Hepatocyte (in vitro differentiated cells): Measurements from ENCODE around the gene SMTN. TPM values are rescaled to one million over a fixed set of nuclear protein-coding genes. Genes with fewer than 3 reads are reported as not detected.
"Not testable (repeated sequence)": the region's sequence is repeated elsewhere in the genome, so short reads cannot be mapped to it uniquely, and the experiment has no call there.

Experiments
- DNase-seq: peaks from one replicate; pipeline ENCODE4 v3.0.0-alpha.2; 2016; ENCODE audit warnings: low spot score
- H2AFZ ChIP-seq: fragments of 200-600 bp; sonication (generic); 2 replicates; pipeline ENCODE4 v1.6.0; 2016; ENCODE audit warnings: antibody characterized with exemption, mild to moderate bottlenecking
- H3K27ac ChIP-seq: fragments of 200-600 bp; sonication (generic); 2 replicates; pipeline ENCODE4 v1.5.1; 2016; ENCODE audit warnings: mild to moderate bottlenecking
- H3K27me3 ChIP-seq: fragments of 200-600 bp; sonication (generic); 2 replicates; pipeline ENCODE4 v1.6.1; 2016
- H3K36me3 ChIP-seq: fragments of 200-600 bp; sonication (generic); replicated peaks from 2 replicates; pipeline ENCODE4 v1.5.1; 2016; ENCODE audit warnings: low read depth; ENCODE audit not compliant: insufficient read depth
- H3K4me1 ChIP-seq: fragments of 200-600 bp; sonication (generic); 2 replicates; pipeline ENCODE4 v1.5.1; 2016; ENCODE audit warnings: mild to moderate bottlenecking, moderate library complexity; ENCODE audit not compliant: insufficient read depth
- H3K4me2 ChIP-seq: fragments of 200-600 bp; sonication (generic); 2 replicates; pipeline ENCODE4 v1.6.0; 2016
- H3K4me3 ChIP-seq: fragments of 200-600 bp; sonication (generic); 2 replicates; pipeline ENCODE4 v1.5.1; 2016; ENCODE audit warnings: mild to moderate bottlenecking
- H3K79me2 ChIP-seq: fragments of 200-600 bp; sonication (generic); 2 replicates; pipeline ENCODE4 v1.6.0; 2017; ENCODE audit warnings: mild to moderate bottlenecking
- H3K9me2 ChIP-seq: fragments of 200-600 bp; sonication (generic); replicated peaks from 2 replicates; pipeline ENCODE4 v1.6.0; 2017; ENCODE audit warnings: mild to moderate bottlenecking; ENCODE audit not compliant: insufficient read depth
- H3K9me3 ChIP-seq: fragments of 200-600 bp; sonication (generic); 2 replicates; pipeline ENCODE4 v1.5.1; 2016; ENCODE audit warnings: low read depth, mild to moderate bottlenecking
- H4K20me1 ChIP-seq: fragments of 200-600 bp; sonication (generic); 2 replicates; pipeline ENCODE4 v1.6.0; 2016; ENCODE audit warnings: mild to moderate bottlenecking; ENCODE audit not compliant: insufficient read depth, poor library complexity, severe bottlenecking
- CTCF ChIP-seq: fragments of 200-600 bp; sonication (generic); IDR thresholded peaks from 2 replicates; pipeline ENCODE4 v1.5.1; 2016; ENCODE audit warnings: antibody characterized with exemption, mild to moderate bottlenecking; ENCODE audit not compliant: poor library complexity
- EZH2 ChIP-seq: fragments of 200-600 bp; sonication (generic); IDR thresholded peaks from 2 replicates; pipeline ENCODE4 v1.6.1; 2016; ENCODE audit warnings: antibody characterized with exemption, mild to moderate bottlenecking, borderline replicate concordance
- EZH2phosphoT487 ChIP-seq: fragments of 200-600 bp; sonication (generic); IDR thresholded peaks from one replicate; pipeline ENCODE4 v1.6.1; 2018; ENCODE audit warnings: antibody characterized with exemption, mild to moderate bottlenecking, low read depth, moderate library complexity; ENCODE audit not compliant: unreplicated experiment, severe bottlenecking
- WGBS: methylation state at CpG from one replicate; pipeline ENCODE4 v1.1.6; 2016; ENCODE audit warnings: low lambda C conversion rate; ENCODE audit errors: missing lambda C conversion rate; 5-methylcytosine and 5-hydroxymethylcytosine counted together
- polyA plus RNA-seq: library from polyadenylated mRNA; unstranded; fragments of >200 nt; fragmentation: Nextera tagmentation; extraction: Ambion mirVana; gene quantifications from 2 replicates; pipeline ENCODE4 v1.2.1, GENCODE V29; 2016
- total RNA-seq: library from RNA; depleted of rRNA; stranded (reverse); fragments of >200 nt; gene quantifications from 2 replicates; pipeline ENCODE4 v1.2.3, GENCODE V29; 2014

Gene SMTN
- total and polyA plus RNA-seq, 2 experiments from 2014 or later, result 64.7 to 88.7 TPM

GRCh38 chr22:31062566-31063230 is 18.4 kb upstream of the SMTN start:
- H3K9me2 ChIP-seq, result no peaks in the 10 kb centered on the region
- no peak for DNase-seq
- H3K27ac ChIP-seq, result no peak overlapping the region
- 58% methylated on average over 2 of the region's 2 CpGs for WGBS
- no peaks in the 10 kb centered on the region for H3K27me3 ChIP-seq
- H3K4me1 ChIP-seq, result peaks cover 15% of the 10 kb centered on the region
- H3K36me3 ChIP-seq, result no peaks in the 10 kb centered on the region
- TF ChIP-seq EZH2phosphoT487 (no peak), CTCF (no peak), EZH2 (no peak)
- H4K20me1 ChIP-seq, result no peaks in the 10 kb centered on the region
- no peaks in the 10 kb centered on the region for H3K9me3 ChIP-seq
- no peaks in the 10 kb centered on the region for H3K79me2 ChIP-seq
- H3K4me2 ChIP-seq, result no peak overlapping the region
- H2AFZ ChIP-seq, result no peak overlapping the region
- no peak overlapping the region for H3K4me3 ChIP-seq

GRCh38 chr22:31064369-31064768 is 16.7 kb upstream of the SMTN start:
- H3K4me1 ChIP-seq, result peaks cover 11% of the 10 kb centered on the region
- H3K27me3 ChIP-seq, result no peaks in the 10 kb centered on the region
- H3K79me2 ChIP-seq, result no peaks in the 10 kb centered on the region
- no peaks in the 10 kb centered on the region for H4K20me1 ChIP-seq
- H3K4me2 ChIP-seq, result no peak overlapping the region
- no peak for DNase-seq
- H3K9me2 ChIP-seq, result no peaks in the 10 kb centered on the region
- no peak overlapping the region for H3K4me3 ChIP-seq
- H2AFZ ChIP-seq, result no peak overlapping the region
- TF ChIP-seq CTCF, result no peak
- no peak for TF ChIP-seq EZH2phosphoT487
- no peak for TF ChIP-seq EZH2
- no peaks in the 10 kb centered on the region for H3K9me3 ChIP-seq
- WGBS, result 95% methylated on average over 6 of the region's 6 CpGs
- peak overlapping the region; percentile 6 for H3K27ac ChIP-seq
- H3K36me3 ChIP-seq, result no peaks in the 10 kb centered on the region

GRCh38 chr22:31068970-31069369 is 12.1 kb upstream of the SMTN start:
- no peaks in the 10 kb centered on the region for H3K9me3 ChIP-seq
- H3K36me3 ChIP-seq, result no peaks in the 10 kb centered on the region
- no peaks in the 10 kb centered on the region for H3K27me3 ChIP-seq
- no peaks in the 10 kb centered on the region for H3K79me2 ChIP-seq
- H3K4me2 ChIP-seq, result no peak overlapping the region
- WGBS, result 75% methylated on average over 11 of the region's 11 CpGs
- DNase-seq, result no peak
- H3K27ac ChIP-seq, result no peak overlapping the region
- no peak overlapping the region for H3K4me3 ChIP-seq
- H4K20me1 ChIP-seq, result no peaks in the 10 kb centered on the region
- H3K4me1 ChIP-seq, result no peaks in the 10 kb centered on the region
- TF ChIP-seq CTCF (no peak), EZH2 (no peak), EZH2phosphoT487 (no peak)
- H2AFZ ChIP-seq, result no peak overlapping the region
- no peaks in the 10 kb centered on the region for H3K9me2 ChIP-seq

GRCh38 chr22:31069691-31070314 is 11.3 kb upstream of the SMTN start:
- not testable (repeated sequence) for H2AFZ ChIP-seq, H3K4me2 ChIP-seq, H3K36me3 ChIP-seq, H3K27ac ChIP-seq, H4K20me1 ChIP-seq, DNase-seq, H3K9me2 ChIP-seq, H3K27me3 ChIP-seq, H3K9me3 ChIP-seq, H3K4me3 ChIP-seq, H3K4me1 ChIP-seq, H3K79me2 ChIP-seq
- WGBS, result 77% methylated on average over 6 of the region's 6 CpGs

- not testable (repeated sequence) for H3K9me3 ChIP-seq, H2AFZ ChIP-seq, H3K36me3 ChIP-seq, H3K4me1 ChIP-seq, H3K27me3 ChIP-seq, DNase-seq, H3K4me2 ChIP-seq, H3K79me2 ChIP-seq, H3K27ac ChIP-seq, H3K4me3 ChIP-seq, H3K9me2 ChIP-seq, H4K20me1 ChIP-seq
- WGBS, result 91% methylated on average over 9 of the region's 9 CpGs
Observed at GRCh38 chr22:31073125-31073524, 8.0 kb upstream of the SMTN start.

- WGBS, result 76% methylated on average over 5 of the region's 5 CpGs
- not testable (repeated sequence) for H2AFZ ChIP-seq, DNase-seq, H3K27me3 ChIP-seq, H3K27ac ChIP-seq, H3K4me1 ChIP-seq, H3K36me3 ChIP-seq, H3K9me2 ChIP-seq, H3K4me2 ChIP-seq, H3K79me2 ChIP-seq, H3K9me3 ChIP-seq, H4K20me1 ChIP-seq, H3K4me3 ChIP-seq
Observed at GRCh38 chr22:31073545-31074145, 7.5 kb upstream of the SMTN start.
